SK-N-SH (cell line): ENCODE measurements around the gene DPP10. TPM values are rescaled to one million over a fixed set of nuclear protein-coding genes. Genes with fewer than 3 reads are reported as not detected.

Source experiments
- CTCF ChIA-PET: fragments of 300-600, 350-600 bp; formaldehyde crosslinking; extraction: SDS; loops from one replicate; lab custom pipeline; 2021; lab: Yijun Ruan, JAX
- POLR2A ChIA-PET: fragments of 350-600 bp; sonication (Branson Sonifier 250); formaldehyde crosslinking; extraction: SDS; loops from one replicate; lab custom pipeline; 2020; ENCODE audit warnings: antibody characterized with exemption, inconsistent platforms; lab: Yijun Ruan, JAX
- DNase-seq: peaks from one replicate; pipeline ENCODE4 v3.0.0; 2012
- H2AFZ ChIP-seq: fragments of 200-600 bp; sonication (generic); 2 replicates; pipeline ENCODE4 v1.8.1; 2016; ENCODE audit warnings: antibody characterized with exemption, mild to moderate bottlenecking, low read depth
- H3F3A ChIP-seq: fragments of 200-600 bp; sonication (generic); replicated peaks from 2 replicates; pipeline ENCODE3; 2016; ENCODE audit warnings: antibody characterized with exemption, mild to moderate bottlenecking; ENCODE audit not compliant: insufficient read depth
- H3K27ac ChIP-seq, 2 experiments: fragments of 200-500 bp in 1 of 2; fragments of 200-600 bp in 1 of 2; sonication (Bioruptor generic) in 1 of 2; sonication (generic), shearing (Covaris generic) in 1 of 2; 2 replicates each; pipeline versions ENCODE4 v1.5.1 to v1.6.1; 2014 to 2016; ENCODE audit warnings: low read depth in 2 of 2, inconsistent platforms in 1 of 2, low read length in 1 of 2, mild to moderate bottlenecking in 1 of 2, mixed read lengths in 1 of 2
- H3K27me3 ChIP-seq: fragments of 200-600 bp; sonication (generic), shearing (Covaris generic); 2 replicates; pipeline ENCODE4 v1.6.1; 2016; ENCODE audit warnings: mixed run types; ENCODE audit not compliant: insufficient read depth
- H3K36me3 ChIP-seq, 2 experiments: fragments of 200-500 bp in 1 of 2; fragments of 200-600 bp in 1 of 2; sonication (Bioruptor generic) in 1 of 2; sonication (generic) in 1 of 2; replicated peaks in 1 of 2; 2 replicates each; pipeline versions ENCODE3 to v1.5.1; 2014 to 2016; ENCODE audit warnings: low read length in 1 of 2, mild to moderate bottlenecking in 1 of 2; ENCODE audit not compliant: insufficient read depth in 2 of 2, control insufficient read depth in 1 of 2
- H3K4me1 ChIP-seq, 2 experiments: fragments of 200-500 bp in 1 of 2; fragments of 200-600 bp in 1 of 2; sonication (Bioruptor generic) in 1 of 2; sonication (generic), shearing (Covaris generic) in 1 of 2; 2 replicates each; pipeline versions ENCODE4 v1.5.1 to v1.6.1; 2014 to 2016; ENCODE audit warnings: low read depth in 1 of 2, low read length in 1 of 2, mixed run types in 1 of 2; ENCODE audit not compliant: insufficient read depth in 2 of 2, control insufficient read depth in 1 of 2
- H3K4me2 ChIP-seq: fragments of 200-600 bp; sonication (generic), shearing (Covaris generic); 2 replicates; pipeline ENCODE4 v1.6.1; 2017; ENCODE audit warnings: mixed run types
- H3K4me3 ChIP-seq, 2 experiments: fragments of 200-500 bp in 1 of 2; fragments of 200-600 bp in 1 of 2; sonication (Bioruptor generic) in 1 of 2; sonication (generic), shearing (Covaris generic) in 1 of 2; 2 replicates each; pipeline versions ENCODE4 v1.5.1 to v1.8.1; 2014 to 2016; ENCODE audit warnings: low read depth in 2 of 2, inconsistent platforms in 1 of 2, low read length in 1 of 2, mild to moderate bottlenecking in 1 of 2, mixed read lengths in 1 of 2, moderate library complexity in 1 of 2
- H3K79me2 ChIP-seq: fragments of 200-600 bp; sonication (generic); 2 replicates; pipeline ENCODE4 v1.8.1; 2017; ENCODE audit warnings: mild to moderate bottlenecking; ENCODE audit not compliant: insufficient read depth
- H3K9ac ChIP-seq: fragments of 200-600 bp; sonication (generic); 2 replicates; pipeline ENCODE4 v1.6.1; 2017; ENCODE audit warnings: mixed run types
- H3K9me2 ChIP-seq: fragments of 200-600 bp; sonication (generic); 2 replicates; pipeline ENCODE4 v1.6.1; 2017; ENCODE audit warnings: mixed run types
- H3K9me3 ChIP-seq: fragments of 200-600 bp; sonication (generic); 2 replicates; pipeline ENCODE4 v1.6.1; 2017; ENCODE audit warnings: mixed run types, mild to moderate bottlenecking, moderate library complexity
- H4K20me1 ChIP-seq: fragments of 200-600 bp; sonication (generic); 2 replicates; pipeline ENCODE4 v1.6.1; 2017; ENCODE audit warnings: mild to moderate bottlenecking, mixed run types; ENCODE audit not compliant: insufficient read depth
- EP300 ChIP-seq, 2 experiments: IDR thresholded peaks; 2 replicates each; pipeline versions ENCODE4 v1.4.0 to v1.6.1; 2012; ENCODE audit warnings: borderline replicate concordance in 1 of 2, low read depth in 1 of 2, low read length in 1 of 2
- EZH2phosphoT487 ChIP-seq: fragments of 200-600 bp; sonication (generic); IDR thresholded peaks from 2 replicates; pipeline ENCODE4 v1.6.1; 2017; ENCODE audit warnings: low read depth, mixed run types, mild to moderate bottlenecking, antibody characterized with exemption, moderate library complexity, borderline replicate concordance
- FOXM1 ChIP-seq: IDR thresholded peaks from 2 replicates; pipeline ENCODE4 v1.4.0; 2012; ENCODE audit warnings: low read depth, mild to moderate bottlenecking
- JUND ChIP-seq: IDR thresholded peaks from 2 replicates; pipeline ENCODE4 v1.4.0; 2012
- MEF2A ChIP-seq: IDR thresholded peaks from 2 replicates; pipeline ENCODE4 v1.4.0; 2012; ENCODE audit warnings: low read depth, borderline replicate concordance
- NRF1 ChIP-seq: IDR thresholded peaks from 2 replicates; pipeline ENCODE4 v1.6.1; 2012; ENCODE audit warnings: low read depth, mild to moderate bottlenecking, low read length
- POLR2AphosphoS5 ChIP-seq: IDR thresholded peaks from 2 replicates; pipeline ENCODE4 v1.6.1; 2012; ENCODE audit warnings: low read depth, low read length
- RAD21 ChIP-seq: IDR thresholded peaks from 2 replicates; pipeline ENCODE4 v1.6.1; 2012; ENCODE audit warnings: mild to moderate bottlenecking, low read length
- RCOR1 ChIP-seq: fragments of 150-350 bp; IDR thresholded peaks from 2 replicates; pipeline ENCODE4 v1.6.1; 2017; ENCODE audit warnings: antibody characterized with exemption, low read length
- RXRA ChIP-seq: IDR thresholded peaks from 2 replicates; pipeline ENCODE4 v1.4.0; 2012; ENCODE audit warnings: low read depth, mild to moderate bottlenecking, borderline replicate concordance
- SIN3A ChIP-seq: IDR thresholded peaks from 2 replicates; pipeline ENCODE4 v1.6.1; 2012; ENCODE audit warnings: low read depth, mild to moderate bottlenecking, low read length, moderate library complexity, borderline replicate concordance
- YY1 ChIP-seq: IDR thresholded peaks from 2 replicates; pipeline ENCODE4 v1.4.0; 2012; ENCODE audit warnings: low read depth, mild to moderate bottlenecking
- WGBS: methylation state at CpG from one replicate; pipeline ENCODE4 v1.1.6; 2017; ENCODE audit warnings: low lambda C conversion rate; 5-methylcytosine and 5-hydroxymethylcytosine counted together
- polyA plus RNA-seq, 3 experiments: library from polyadenylated mRNA; depleted of rRNA; stranded (reverse); fragments of >200 nt; gene quantifications; 2 replicates each; pipeline ENCODE4 v1.2.3, GENCODE V29; 2012
- TF ChIP-seq, protein P1 (sequence below): IDR thresholded peaks from 2 replicates; pipeline ENCODE4 v1.6.1; 2012; ENCODE audit warnings: mild to moderate bottlenecking, low read depth, low read length, moderate library complexity
- TF ChIP-seq, protein P2 (sequence below): IDR thresholded peaks from 2 replicates; pipeline ENCODE4; 2012
- TF ChIP-seq, protein P3 (sequence below): fragments of 150-350 bp; IDR thresholded peaks from 2 replicates; pipeline ENCODE4 v1.6.1; 2017; ENCODE audit warnings: antibody characterized with exemption, low read length, low read depth, borderline replicate concordance

Gene DPP10
- polyA plus RNA-seq, 1 of the 3 experiments (the other 2 are of a cell fraction) = not detected

DNA sequence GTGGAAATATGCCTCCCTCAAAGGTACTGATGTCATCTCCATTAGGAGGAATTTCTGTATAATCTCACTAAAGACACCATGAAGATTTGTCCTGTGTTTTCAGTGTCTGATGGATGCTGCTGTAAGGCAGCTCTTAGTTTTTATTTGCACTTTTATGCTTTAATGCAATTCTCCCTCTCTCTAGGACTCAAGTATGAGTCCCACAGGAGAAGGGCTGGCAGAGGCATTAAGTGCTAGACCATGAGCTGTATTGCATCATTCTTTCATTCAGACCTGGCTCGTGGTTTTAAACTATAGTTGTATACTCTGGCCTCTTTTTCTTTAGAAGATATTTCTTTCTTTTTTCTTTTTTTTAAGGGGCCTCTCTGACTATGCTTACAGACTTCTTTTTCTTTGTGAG, 805.6 kb downstream of the DPP10 start:
- 0% methylated on average over 1 of the region's 1 CpG for WGBS
- H3K9ac ChIP-seq = no peak overlapping the region
- H2AFZ ChIP-seq = no peak overlapping the region
- H3K79me2 ChIP-seq = no peaks in the 10 kb centered on the region
- no peaks in the 10 kb centered on the region for H3K36me3 ChIP-seq
- H3K4me1 ChIP-seq = no peaks in the 10 kb centered on the region
- DNase-seq = no peak
- no peak overlapping the region for H3K4me2 ChIP-seq
- H3F3A ChIP-seq = no peaks in the 10 kb centered on the region
- ChIA-PET POLR2A (no interaction called here), CTCF (no interaction called here)
- H3K27me3 ChIP-seq = no peaks in the 10 kb centered on the region
- no peak overlapping the region for H3K27ac ChIP-seq
- H3K9me3 ChIP-seq = no peaks in the 10 kb centered on the region; the same call in 1 of the 2 replicates
- TF ChIP-seq RXRA (no peak), EP300 (IDR thresholded peaks at IDR 0.05; ENCODE audit: borderline replicate concordance in 1 of 2, low read depth in 1 of 2, low read length in 1 of 2) (no peak), NRF1 (no peak), JUND (no peak)
- TF ChIP-seq, protein P1, sequence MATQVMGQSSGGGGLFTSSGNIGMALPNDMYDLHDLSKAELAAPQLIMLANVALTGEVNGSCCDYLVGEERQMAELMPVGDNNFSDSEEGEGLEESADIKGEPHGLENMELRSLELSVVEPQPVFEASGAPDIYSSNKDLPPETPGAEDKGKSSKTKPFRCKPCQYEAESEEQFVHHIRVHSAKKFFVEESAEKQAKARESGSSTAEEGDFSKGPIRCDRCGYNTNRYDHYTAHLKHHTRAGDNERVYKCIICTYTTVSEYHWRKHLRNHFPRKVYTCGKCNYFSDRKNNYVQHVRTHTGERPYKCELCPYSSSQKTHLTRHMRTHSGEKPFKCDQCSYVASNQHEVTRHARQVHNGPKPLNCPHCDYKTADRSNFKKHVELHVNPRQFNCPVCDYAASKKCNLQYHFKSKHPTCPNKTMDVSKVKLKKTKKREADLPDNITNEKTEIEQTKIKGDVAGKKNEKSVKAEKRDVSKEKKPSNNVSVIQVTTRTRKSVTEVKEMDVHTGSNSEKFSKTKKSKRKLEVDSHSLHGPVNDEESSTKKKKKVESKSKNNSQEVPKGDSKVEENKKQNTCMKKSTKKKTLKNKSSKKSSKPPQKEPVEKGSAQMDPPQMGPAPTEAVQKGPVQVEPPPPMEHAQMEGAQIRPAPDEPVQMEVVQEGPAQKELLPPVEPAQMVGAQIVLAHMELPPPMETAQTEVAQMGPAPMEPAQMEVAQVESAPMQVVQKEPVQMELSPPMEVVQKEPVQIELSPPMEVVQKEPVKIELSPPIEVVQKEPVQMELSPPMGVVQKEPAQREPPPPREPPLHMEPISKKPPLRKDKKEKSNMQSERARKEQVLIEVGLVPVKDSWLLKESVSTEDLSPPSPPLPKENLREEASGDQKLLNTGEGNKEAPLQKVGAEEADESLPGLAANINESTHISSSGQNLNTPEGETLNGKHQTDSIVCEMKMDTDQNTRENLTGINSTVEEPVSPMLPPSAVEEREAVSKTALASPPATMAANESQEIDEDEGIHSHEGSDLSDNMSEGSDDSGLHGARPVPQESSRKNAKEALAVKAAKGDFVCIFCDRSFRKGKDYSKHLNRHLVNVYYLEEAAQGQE = no peak
- TF ChIP-seq, all 33 proteins: peak for 0
- Histone ChIP-seq H3K4me3 (no peak overlapping the region), H3K9me2 (no peaks in the 10 kb centered on the region), H4K20me1 (no peaks in the 10 kb centered on the region)

DNA sequence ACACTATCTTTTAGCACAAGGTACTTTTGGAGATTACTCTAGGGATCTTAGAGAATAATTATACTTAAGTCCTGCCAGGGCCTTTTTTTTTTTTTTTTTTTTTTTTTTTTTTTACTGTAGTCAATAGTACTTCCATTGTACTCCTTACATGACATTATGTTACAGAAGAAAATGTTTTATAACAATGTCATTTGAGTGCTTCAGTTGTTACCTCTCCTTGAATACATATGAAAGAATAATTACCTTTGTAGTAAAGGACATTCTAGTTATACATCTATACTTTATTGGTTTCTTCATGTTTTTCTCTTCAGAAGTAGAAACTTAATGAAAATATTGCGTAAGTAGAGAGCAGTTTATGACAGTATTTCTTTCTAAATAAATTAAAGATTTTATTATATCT, 834.9 kb downstream of the DPP10 start:
- H3K4me1 ChIP-seq = no peaks in the 10 kb centered on the region
- no peaks in the 10 kb centered on the region for H3F3A ChIP-seq
- H3K36me3 ChIP-seq = no peaks in the 10 kb centered on the region
- no peak for DNase-seq
- H4K20me1 ChIP-seq = no peaks in the 10 kb centered on the region
- POLR2A ChIA-PET = no interaction called here
- no peak overlapping the region for H3K27ac ChIP-seq
- 25% methylated on average over 1 of the region's 1 CpG for whole genome bisulfite sequencing
- CTCF ChIA-PET = no interaction called here
- no peak overlapping the region for H3K4me2 ChIP-seq
- no peaks in the 10 kb centered on the region for H3K79me2 ChIP-seq
- H3K27me3 ChIP-seq = no peaks in the 10 kb centered on the region
- TF ChIP-seq YY1 = no peak
- no peak for TF ChIP-seq EZH2phosphoT487
- TF ChIP-seq, protein P2, sequence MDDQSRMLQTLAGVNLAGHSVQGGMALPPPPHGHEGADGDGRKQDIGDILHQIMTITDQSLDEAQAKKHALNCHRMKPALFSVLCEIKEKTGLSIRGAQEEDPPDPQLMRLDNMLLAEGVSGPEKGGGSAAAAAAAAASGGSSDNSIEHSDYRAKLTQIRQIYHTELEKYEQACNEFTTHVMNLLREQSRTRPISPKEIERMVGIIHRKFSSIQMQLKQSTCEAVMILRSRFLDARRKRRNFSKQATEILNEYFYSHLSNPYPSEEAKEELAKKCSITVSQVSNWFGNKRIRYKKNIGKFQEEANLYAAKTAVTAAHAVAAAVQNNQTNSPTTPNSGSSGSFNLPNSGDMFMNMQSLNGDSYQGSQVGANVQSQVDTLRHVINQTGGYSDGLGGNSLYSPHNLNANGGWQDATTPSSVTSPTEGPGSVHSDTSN = no peak
- TF ChIP-seq SIN3A = no peak
- TF ChIP-seq, protein P3, sequence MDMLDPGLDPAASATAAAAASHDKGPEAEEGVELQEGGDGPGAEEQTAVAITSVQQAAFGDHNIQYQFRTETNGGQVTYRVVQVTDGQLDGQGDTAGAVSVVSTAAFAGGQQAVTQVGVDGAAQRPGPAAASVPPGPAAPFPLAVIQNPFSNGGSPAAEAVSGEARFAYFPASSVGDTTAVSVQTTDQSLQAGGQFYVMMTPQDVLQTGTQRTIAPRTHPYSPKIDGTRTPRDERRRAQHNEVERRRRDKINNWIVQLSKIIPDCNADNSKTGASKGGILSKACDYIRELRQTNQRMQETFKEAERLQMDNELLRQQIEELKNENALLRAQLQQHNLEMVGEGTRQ = no peak
- TF ChIP-seq POLR2AphosphoS5 = no peak
- no peak for TF ChIP-seq FOXM1
- TF ChIP-seq RCOR1 = no peak
- no peak for TF ChIP-seq RAD21
- no peak for TF ChIP-seq MEF2A
- no peak overlapping the region for H3K9ac ChIP-seq
- no peaks in the 10 kb centered on the region for H3K9me3 ChIP-seq
- H2AFZ ChIP-seq = no peak overlapping the region
- no peak overlapping the region for H3K4me3 ChIP-seq
- H3K9me2 ChIP-seq = no peaks in the 10 kb centered on the region
